ENCODE data around the gene FABP2. TPM values are rescaled to one million over a fixed set of nuclear protein-coding genes. Genes with fewer than 3 reads are reported as not detected.

The FABP2 gene
- total RNA-seq, 2 experiments from 2014 or later = not detected

DNA sequence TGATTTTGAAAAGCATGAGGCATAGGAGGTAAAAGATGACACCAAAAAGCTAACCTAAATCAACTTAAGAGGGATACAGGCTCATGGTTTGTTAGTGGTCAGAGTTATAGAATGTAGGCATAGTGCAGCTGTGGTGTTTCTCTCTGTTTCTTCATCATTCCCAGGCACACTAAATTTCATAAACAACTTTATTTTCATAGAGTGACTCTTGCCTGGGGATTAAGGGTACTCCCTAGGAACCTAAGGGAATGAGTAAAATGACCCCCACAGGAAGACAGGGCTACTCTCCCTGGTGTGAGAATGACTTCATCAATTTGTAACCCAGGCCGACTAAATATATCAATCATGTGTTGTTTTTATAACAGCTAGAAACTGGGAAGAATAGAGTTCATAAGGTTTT is 11.1 kb downstream of the FABP2 start:
- CTCF ChIA-PET = interaction anchor here (0.8 kb wide), 1 partner anchor 18 kb away, joined by 3 read pairs; no protein-coding TSS in a partner anchor
- DNase-seq = no peak
- intact Hi-C loops (cut with micrococcal nuclease) = loop anchor here (10.0 kb wide), 1 partner anchor 144 kb away; no protein-coding TSS in a partner anchor
- no peak overlapping the region for H3K4me3 Mint-ChIP-seq
- ATAC-seq = no peak
- POLR2A ChIA-PET = interaction anchor here (0.9 kb wide), 1 partner anchor 13 kb away, joined by 4 read pairs; no protein-coding TSS in a partner anchor
- H3K27me3 Mint-ChIP-seq = peaks cover 11% of the 10 kb centered on the region
- TF ChIP-seq, protein P1, sequence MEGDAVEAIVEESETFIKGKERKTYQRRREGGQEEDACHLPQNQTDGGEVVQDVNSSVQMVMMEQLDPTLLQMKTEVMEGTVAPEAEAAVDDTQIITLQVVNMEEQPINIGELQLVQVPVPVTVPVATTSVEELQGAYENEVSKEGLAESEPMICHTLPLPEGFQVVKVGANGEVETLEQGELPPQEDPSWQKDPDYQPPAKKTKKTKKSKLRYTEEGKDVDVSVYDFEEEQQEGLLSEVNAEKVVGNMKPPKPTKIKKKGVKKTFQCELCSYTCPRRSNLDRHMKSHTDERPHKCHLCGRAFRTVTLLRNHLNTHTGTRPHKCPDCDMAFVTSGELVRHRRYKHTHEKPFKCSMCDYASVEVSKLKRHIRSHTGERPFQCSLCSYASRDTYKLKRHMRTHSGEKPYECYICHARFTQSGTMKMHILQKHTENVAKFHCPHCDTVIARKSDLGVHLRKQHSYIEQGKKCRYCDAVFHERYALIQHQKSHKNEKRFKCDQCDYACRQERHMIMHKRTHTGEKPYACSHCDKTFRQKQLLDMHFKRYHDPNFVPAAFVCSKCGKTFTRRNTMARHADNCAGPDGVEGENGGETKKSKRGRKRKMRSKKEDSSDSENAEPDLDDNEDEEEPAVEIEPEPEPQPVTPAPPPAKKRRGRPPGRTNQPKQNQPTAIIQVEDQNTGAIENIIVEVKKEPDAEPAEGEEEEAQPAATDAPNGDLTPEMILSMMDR (IDR thresholded peaks at IDR 0.05) = no peak
- no peaks in the 10 kb centered on the region for H3K9me3 Mint-ChIP-seq
- no peaks in the 10 kb centered on the region for H3K36me3 Mint-ChIP-seq (ENCODE audit: low read depth)
- no peak overlapping the region for H3K27ac Mint-ChIP-seq
- H3K4me1 Mint-ChIP-seq (ENCODE audit: low read depth) = no peaks in the 10 kb centered on the region

DNA sequence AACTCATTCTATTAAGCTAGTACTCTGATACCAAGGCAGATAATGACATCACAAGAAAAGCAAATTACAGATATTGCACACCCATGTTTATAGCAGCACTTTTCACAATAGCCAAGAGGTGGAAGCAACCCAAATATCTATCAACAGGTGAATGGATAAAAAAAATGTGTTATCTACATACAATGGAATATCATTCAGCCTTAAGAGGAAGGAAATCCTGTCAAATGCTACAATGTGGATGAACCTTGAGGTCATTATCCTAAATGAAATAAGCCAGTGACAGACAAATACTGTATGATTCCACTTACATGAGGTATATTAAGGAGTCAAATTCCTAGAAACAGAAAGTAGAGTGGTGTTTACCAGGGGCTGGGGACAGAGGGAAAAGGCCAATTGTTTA is 14.3 kb downstream of the FABP2 start:
- H3K27ac Mint-ChIP-seq = no peak overlapping the region
- ChIA-PET POLR2A (no interaction called here), CTCF (no interaction called here)

DNA sequence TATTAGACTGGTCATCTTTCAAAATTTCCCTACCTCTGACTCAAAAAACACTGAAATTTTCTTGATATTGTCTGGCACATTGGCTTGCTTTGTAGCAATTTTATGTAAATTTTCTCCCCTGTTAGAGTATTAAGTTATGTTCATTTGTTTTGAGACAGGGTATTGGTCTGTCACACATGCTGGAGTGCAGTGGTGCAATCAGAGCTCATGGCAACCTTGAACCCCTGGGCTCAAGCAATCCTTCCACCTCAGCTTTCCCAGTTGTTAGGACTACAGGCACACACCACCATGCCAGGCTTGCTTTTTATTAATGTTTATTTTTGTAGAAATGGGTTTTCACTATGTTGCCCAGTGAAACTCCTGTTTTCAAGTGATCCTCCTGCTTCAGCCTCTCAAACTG is 17.5 kb downstream of the FABP2 start:
- POLR2A ChIA-PET = interaction anchor here (1.0 kb wide), 1 partner anchor 244 kb away, joined by 3 read pairs; no protein-coding TSS in a partner anchor
- intact Hi-C loops (cut with micrococcal nuclease) = loop anchor here (10.0 kb wide), 1 partner anchor 740 kb away; no protein-coding TSS in a partner anchor
- no peak overlapping the region for H3K4me3 Mint-ChIP-seq
- TF ChIP-seq, protein P1 (IDR thresholded peaks at IDR 0.05) = no peak
- no peak for ATAC-seq
- no peaks in the 10 kb centered on the region for H3K9me3 Mint-ChIP-seq
- DNase-seq = no peak
- CTCF ChIA-PET = interaction anchor here (0.6 to 1.5 kb wide), 2 partner anchors 18 to 39 kb away, joined by 3 to 4 read pairs; partner anchors contain the start of gene FABP2
- H3K4me1 Mint-ChIP-seq (ENCODE audit: low read depth) = peaks cover 9% of the 10 kb centered on the region
- peaks cover 14% of the 10 kb centered on the region for H3K36me3 Mint-ChIP-seq (ENCODE audit: low read depth)
- no peak overlapping the region for H3K27ac Mint-ChIP-seq
- peaks cover 5% of the 10 kb centered on the region for H3K27me3 Mint-ChIP-seq

More for the DNA sequence above, 14.3 kb downstream of the FABP2 start:
- Mint-ChIP-seq H3K4me3 (no peak overlapping the region), H3K36me3 (ENCODE audit: low read depth) (no peaks in the 10 kb centered on the region), H3K27me3 (peaks cover 5% of the 10 kb centered on the region), H3K9me3 (no peaks in the 10 kb centered on the region), H3K4me1 (ENCODE audit: low read depth) (no peaks in the 10 kb centered on the region)
- ATAC-seq (no peak), DNase-seq (no peak)
- TF ChIP-seq, protein P1 (IDR thresholded peaks at IDR 0.05) = no peak
- intact Hi-C loops (cut with micrococcal nuclease) = loop anchor here (10.0 kb wide), 1 partner anchor 737 kb away; no protein-coding TSS in a partner anchor

DNA sequence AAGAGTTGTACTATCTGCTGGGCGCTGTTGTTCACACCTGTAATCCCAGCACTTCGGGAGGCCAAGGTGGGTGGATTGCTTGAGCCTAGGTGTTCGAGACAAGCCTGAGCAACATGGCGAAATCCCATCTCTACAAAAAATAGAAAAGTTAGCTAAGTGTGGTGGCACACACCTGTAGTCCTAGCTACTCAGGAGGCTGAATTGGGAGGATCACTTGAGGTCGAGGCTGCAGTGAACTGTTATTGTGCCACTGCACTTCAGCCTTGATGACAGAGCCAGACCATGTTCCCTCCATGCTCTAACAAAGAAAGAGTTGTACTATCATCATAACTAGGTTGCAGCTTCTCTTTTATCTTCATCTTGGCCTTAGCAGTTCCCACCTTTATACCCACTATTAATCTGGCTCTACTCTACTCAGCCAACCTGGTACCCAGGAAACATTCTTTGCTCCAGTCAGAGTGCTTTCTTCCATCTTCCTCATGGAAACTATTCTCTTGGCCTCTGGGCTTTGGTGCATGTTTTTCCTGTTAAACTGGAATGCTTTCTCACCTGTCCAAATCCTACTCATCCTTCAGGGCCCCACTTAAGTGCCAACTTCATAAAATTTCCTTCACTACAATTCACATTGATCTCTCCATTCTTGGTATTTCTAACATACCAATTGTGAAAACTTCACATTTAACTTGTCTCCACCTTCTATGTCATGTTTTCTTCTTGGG is 18.2 kb downstream of the FABP2 start:
- Mint-ChIP-seq H3K27ac (no peak overlapping the region), H3K9me3 (no peaks in the 10 kb centered on the region), H3K27me3 (peaks cover 5% of the 10 kb centered on the region), H3K4me1 (ENCODE audit: low read depth) (peaks cover 12% of the 10 kb centered on the region), H3K4me3 (no peak overlapping the region), H3K36me3 (ENCODE audit: low read depth) (peaks cover 21% of the 10 kb centered on the region)
- TF ChIP-seq, protein P1 (IDR thresholded peaks at IDR 0.05) = no peak
- no peak for DNase-seq
- ChIA-PET POLR2A (interaction anchor here (1.0 kb wide), 1 partner anchor 244 kb away, joined by 3 read pairs; no protein-coding TSS in a partner anchor), CTCF (interaction anchor here (0.6 to 1.5 kb wide), 2 partner anchors 19 to 40 kb away, joined by 3 to 4 read pairs; partner anchors contain the start of gene FABP2)
- no peak for ATAC-seq
- intact Hi-C loops (cut with micrococcal nuclease) = loop anchor here (10.0 kb wide), 1 partner anchor 741 kb away; no protein-coding TSS in a partner anchor
